Activated B cell treated with CpG ODN at 0.5 μM for 24 hours (primary cell): ENCODE data around the gene RNF19B. TPM values are rescaled to one million over a fixed set of nuclear protein-coding genes. Genes with fewer than 3 reads are reported as not detected.

Experiments used
- ATAC-seq: fragments of 200-7000 bp; cut with Tn5 transposase; one replicate; pipeline ENCODE4 v1.10.0; 2021; ENCODE audit warnings: low read depth, mild to moderate bottlenecking, moderate library complexity
- CTCF ChIA-PET: fragments of 350-600 bp; sonication (Branson Sonifier 250); formaldehyde crosslinking; loops from one replicate; lab custom pipeline; 2021; ENCODE audit warnings: antibody characterized with exemption; lab: Charles Lee
- POLR2A ChIA-PET: fragments of 350-600 bp; sonication (Branson Sonifier 250); formaldehyde crosslinking; loops from one replicate; lab custom pipeline; 2021; ENCODE audit warnings: antibody characterized with exemption; lab: Charles Lee
- DNase-seq: peaks from one replicate; pipeline ENCODE4 v3.0.0; 2022
- H3K27ac Mint-ChIP-seq: one replicate; pipeline ENCODE4 v1.8.0; 2020; ENCODE audit warnings: mixed read lengths
- H3K27me3 Mint-ChIP-seq: one replicate; pipeline ENCODE4 v1.8.0; 2021; ENCODE audit warnings: mixed read lengths
- H3K36me3 Mint-ChIP-seq: one replicate; pipeline ENCODE4 v1.8.0; 2021; ENCODE audit warnings: low read depth, mixed read lengths
- H3K4me1 Mint-ChIP-seq: one replicate; pipeline ENCODE4 v1.8.0; 2021; ENCODE audit warnings: mixed read lengths
- H3K4me3 Mint-ChIP-seq: one replicate; pipeline ENCODE4 v1.8.0; 2020; ENCODE audit warnings: mild to moderate bottlenecking, mixed read lengths
- H3K9me3 Mint-ChIP-seq: one replicate; pipeline ENCODE4 v1.8.0; 2020; ENCODE audit warnings: mixed read lengths
- CTCF ChIP-seq: fragments of 200-600 bp; IDR thresholded peaks from one replicate; pipeline ENCODE4 v1.8.0; 2022; ENCODE audit warnings: antibody characterized with exemption, mild to moderate bottlenecking
- intact Hi-C: fragments of 100-400 bp; cut with micrococcal nuclease; formaldehyde crosslinking; loops from one replicate; pipeline ENCODE4 v1.15.1; 2024
- total RNA-seq: library from RNA; stranded (reverse); gene quantifications from 2 replicates; pipeline ENCODE4 v1.2.3, GENCODE V29; 2022

Gene RNF19B
- total RNA-seq, 1 donor from 2014 or later: 23.6 TPM

DNA sequence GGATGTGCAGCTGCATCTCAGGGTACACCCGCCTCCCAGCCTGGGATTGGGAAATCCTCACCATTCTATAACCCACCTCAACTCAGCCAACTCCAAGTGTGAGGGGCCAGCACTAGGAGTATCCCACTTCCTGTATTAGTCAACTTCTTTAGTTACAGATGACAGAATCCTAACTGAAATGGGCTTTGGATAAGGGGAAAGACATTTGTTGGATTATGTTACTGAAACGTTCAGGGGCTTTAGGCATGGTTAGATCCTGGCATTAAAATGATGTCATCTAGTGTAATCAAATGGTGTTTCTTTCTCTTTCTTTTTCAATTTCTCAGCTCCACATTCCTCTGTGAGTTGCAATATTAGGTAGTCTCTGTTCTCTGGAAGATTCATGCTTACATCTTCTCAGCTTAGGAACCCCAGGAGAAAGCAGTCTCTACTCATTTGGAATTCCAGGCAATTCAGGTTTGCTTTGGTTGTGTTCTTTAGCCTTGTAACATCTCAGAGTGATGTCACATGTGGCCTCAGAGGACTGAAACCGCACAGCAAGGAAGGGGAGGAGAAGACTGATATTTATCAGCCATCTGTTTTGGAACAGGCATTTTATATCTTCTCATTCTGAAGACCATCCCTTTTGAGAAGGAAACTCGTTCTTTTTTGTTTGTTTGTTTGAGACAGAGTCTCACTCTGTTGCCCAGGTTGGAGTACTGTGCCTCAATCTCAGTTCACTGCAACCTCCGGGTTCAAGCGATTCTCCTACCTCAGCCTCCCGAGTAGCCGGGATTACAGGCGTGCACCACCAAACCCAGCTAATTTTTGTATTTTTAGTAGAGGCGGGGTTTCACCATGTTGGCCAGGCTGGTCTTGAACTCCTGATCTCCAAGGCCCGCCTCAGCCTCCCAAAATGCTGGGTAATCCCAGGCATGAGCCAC is 44.5 kb downstream of the RNF19B start:
- Mint-ChIP-seq H3K4me1 (peaks cover 11% of the 10 kb centered on the region), H3K27me3 (peaks cover 56% of the 10 kb centered on the region), H3K36me3 (no peaks in the 10 kb centered on the region), H3K27ac (no peak overlapping the region), H3K4me3 (no peak overlapping the region), H3K9me3 (no peaks in the 10 kb centered on the region)
- DNase-seq: no peak
- TF ChIP-seq CTCF: no peak
- CTCF ChIA-PET: interaction anchor here (2.3 kb wide), 1 partner anchor 13 kb away, joined by 7 read pairs; no protein-coding TSS in a partner anchor
- ATAC-seq: no peak
- POLR2A ChIA-PET: no interaction called here
- intact Hi-C loops: no loop called here

GRCh38 chr1:32918179-32918578 is 46.4 kb downstream of the RNF19B start:
- no peak for TF ChIP-seq CTCF
- ChIA-PET CTCF (interaction anchor here (2.3 kb wide), 1 partner anchor 15 kb away, joined by 7 read pairs; no protein-coding TSS in a partner anchor), POLR2A (no interaction called here)
- Mint-ChIP-seq H3K36me3 (no peaks in the 10 kb centered on the region), H3K27me3 (peaks cover 43% of the 10 kb centered on the region), H3K9me3 (no peaks in the 10 kb centered on the region), H3K27ac (no peak overlapping the region), H3K4me3 (no peak overlapping the region), H3K4me1 (no peaks in the 10 kb centered on the region)
- no peak for DNase-seq
- ATAC-seq: no peak
- intact Hi-C loops: no loop called here

DNA sequence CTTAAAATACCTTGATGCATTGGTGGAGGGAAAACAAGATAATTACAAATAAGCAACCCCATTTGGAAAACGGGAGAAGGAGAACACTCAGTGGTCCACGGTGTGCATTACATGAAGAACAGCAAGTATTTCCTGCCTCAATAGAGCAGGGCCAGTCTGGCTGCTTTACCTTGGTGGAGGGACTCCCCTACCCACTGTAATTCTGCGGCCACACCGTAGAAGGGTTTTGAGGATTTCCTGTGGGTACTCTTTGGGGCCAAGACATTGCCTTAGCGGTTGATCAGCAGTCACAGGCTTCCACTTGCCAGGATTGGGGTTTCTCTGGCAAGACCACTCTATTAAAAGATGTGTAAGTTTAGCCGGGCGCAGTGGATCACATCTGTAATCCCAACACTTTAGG is 47.1 kb downstream of the RNF19B start:
- Mint-ChIP-seq H3K4me1 (no peaks in the 10 kb centered on the region), H3K27ac (no peak overlapping the region), H3K36me3 (no peaks in the 10 kb centered on the region), H3K4me3 (no peak overlapping the region), H3K27me3 (peaks cover 36% of the 10 kb centered on the region), H3K9me3 (no peaks in the 10 kb centered on the region)
- intact Hi-C loops: no loop called here
- CTCF ChIA-PET: no interaction called here
- TF ChIP-seq CTCF: no peak
- POLR2A ChIA-PET: no interaction called here
- DNase-seq (no peak), ATAC-seq (no peak)

GRCh38 chr1:32915766-32916706 is 48.6 kb downstream of the RNF19B start:
- Mint-ChIP-seq H3K4me1 (no peaks in the 10 kb centered on the region), H3K27me3 (peaks cover 30% of the 10 kb centered on the region), H3K9me3 (no peaks in the 10 kb centered on the region), H3K4me3 (no peak overlapping the region), H3K27ac (no peak overlapping the region), H3K36me3 (no peaks in the 10 kb centered on the region)
- DNase-seq (no peak), ATAC-seq (no peak)
- no peak for TF ChIP-seq CTCF
- POLR2A ChIA-PET: no interaction called here
- intact Hi-C loops: no loop called here
- CTCF ChIA-PET: no interaction called here

DNA sequence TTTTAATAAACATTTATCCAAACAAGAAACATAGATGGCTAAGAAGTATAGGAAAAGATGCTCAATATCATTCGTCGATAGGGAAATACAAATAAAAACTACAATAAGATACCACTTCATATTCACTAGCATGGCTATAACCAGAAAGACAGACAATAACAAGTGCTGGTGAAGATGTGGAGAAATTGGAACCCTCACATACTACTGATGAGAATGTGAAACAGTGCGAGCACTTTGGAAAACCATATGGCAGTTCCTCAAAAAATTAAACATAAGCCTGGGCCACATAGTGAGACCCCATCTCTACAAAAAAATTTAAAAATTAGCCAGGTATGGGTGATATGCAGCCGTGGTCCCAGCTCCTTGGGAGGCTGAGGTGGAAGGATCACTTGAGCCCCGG is 54.3 kb downstream of the RNF19B start:
- ChIA-PET CTCF (no interaction called here), POLR2A (no interaction called here)
- intact Hi-C loops: no loop called here
- Mint-ChIP-seq H3K9me3 (no peaks in the 10 kb centered on the region), H3K4me3 (no peak overlapping the region), H3K36me3 (no peaks in the 10 kb centered on the region), H3K4me1 (no peaks in the 10 kb centered on the region), H3K27me3 (peaks cover 10% of the 10 kb centered on the region), H3K27ac (no peak overlapping the region)
- ATAC-seq (no peak), DNase-seq (no peak)
- TF ChIP-seq CTCF: no peak
